CD4-positive, alpha-beta T cell (primary cell): ENCODE data around the gene MRPL53. TPM values are rescaled to one million over a fixed set of nuclear protein-coding genes. Genes with fewer than 3 reads are reported as not detected.
"Not testable (repeated sequence)": the region's sequence is repeated elsewhere in the genome, so short reads cannot be mapped to it uniquely, and the experiment has no call there.

ENCODE experiments used
- ATAC-seq: fragments of 200-7000 bp; cut with Tn5 transposase; one replicate; pipeline ENCODE4 v1.10.0; 2022; ENCODE audit warnings: mild to moderate bottlenecking; ENCODE audit not compliant: poor library complexity
- CTCF ChIA-PET: fragments of 350-600 bp; sonication (Branson Sonifier 250); formaldehyde crosslinking; loops from one replicate; lab custom pipeline; 2021; ENCODE audit warnings: antibody characterized with exemption, inconsistent platforms; lab: Charles Lee
- POLR2A ChIA-PET: fragments of 350-600 bp; sonication (Branson Sonifier 250); formaldehyde crosslinking; loops from one replicate; lab custom pipeline; 2021; ENCODE audit warnings: antibody characterized with exemption, inconsistent platforms; lab: Charles Lee
- DNase-seq, 14 experiments: peaks; one replicate each; pipeline ENCODE4 v3.0.0-alpha.2; 2013 to 2020; ENCODE audit warnings: mixed read lengths in 2 of 14
- H3K27ac ChIP-seq, 2 donors: one replicate each; pipeline versions ENCODE4 v1.5.1 to v1.7.0; 2013; ENCODE audit warnings: low read length in 2 of 2, low read depth in 1 of 2, mild to moderate bottlenecking in 1 of 2
- H3K27me3 ChIP-seq, 2 experiments: 1 replicate in 1 of 2; 2 replicates in 1 of 2; pipeline versions ENCODE4 v1.6.1 to v1.7.0; 2013; ENCODE audit warnings: low read length in 2 of 2, control low read depth in 1 of 2, mild to moderate bottlenecking in 1 of 2, moderate library complexity in 1 of 2; ENCODE audit not compliant: insufficient read depth in 2 of 2, control insufficient read depth in 1 of 2
- H3K36me3 ChIP-seq: one replicate; pipeline ENCODE4 v1.6.1; 2013; ENCODE audit warnings: low read length, control low read depth; ENCODE audit not compliant: insufficient read depth
- H3K4me1 ChIP-seq: one replicate; pipeline ENCODE4 v1.6.1; 2013; ENCODE audit warnings: low read length, control low read depth; ENCODE audit not compliant: insufficient read depth
- H3K4me3 ChIP-seq: one replicate; pipeline ENCODE4 v1.5.1; 2013; ENCODE audit warnings: mild to moderate bottlenecking, low read length, moderate library complexity
- H3K9me3 ChIP-seq, 2 experiments: 1 replicate in 1 of 2; 2 replicates in 1 of 2; pipeline versions ENCODE4 v1.6.1 to v1.7.0; 2013; ENCODE audit warnings: low read length in 2 of 2, mild to moderate bottlenecking in 2 of 2, control low read depth in 1 of 2, moderate library complexity in 1 of 2; ENCODE audit not compliant: control insufficient read depth in 1 of 2, insufficient read depth in 1 of 2
- H3K27ac Mint-ChIP-seq: one replicate; pipeline ENCODE4 v1.8.0; 2020; ENCODE audit warnings: mixed read lengths
- H3K27me3 Mint-ChIP-seq: one replicate; pipeline ENCODE4 v1.8.0; 2021; ENCODE audit warnings: mixed read lengths
- H3K36me3 Mint-ChIP-seq: one replicate; pipeline ENCODE4 v1.8.0; 2021; ENCODE audit warnings: low read depth, mixed read lengths
- H3K4me1 Mint-ChIP-seq: one replicate; pipeline ENCODE4 v1.8.0; 2021; ENCODE audit warnings: low read depth, mixed read lengths
- H3K4me3 Mint-ChIP-seq: one replicate; pipeline ENCODE4 v1.8.0; 2020; ENCODE audit warnings: mild to moderate bottlenecking, mixed read lengths
- H3K9me3 Mint-ChIP-seq: one replicate; pipeline ENCODE4 v1.8.0; 2020; ENCODE audit warnings: mixed read lengths
- intact Hi-C, 2 experiments: fragments of 100-400 bp; cut with DNase I in 1 of 2; cut with micrococcal nuclease in 1 of 2; formaldehyde crosslinking; loops; one replicate each; pipeline versions ENCODE4 v1.15.1 to v1.9.0; 2023 to 2025; cut with DNase I, micrococcal nuclease
- total RNA-seq, 174 experiments: library from RNA in 2 of 174; stranded (reverse) in 2 of 174; gene quantifications; one replicate each; pipeline ENCODE4 v1.2.3 and lab custom pipeline; 2021 to 2026
- TF ChIP-seq, protein P1 (sequence below): fragments of 200-600 bp; IDR thresholded peaks from one replicate; pipeline ENCODE4 v1.8.0; 2022; ENCODE audit warnings: antibody characterized with exemption, mild to moderate bottlenecking

MRPL53 gene
- total RNA-seq, 2 experiments from 2014 or later: 39.5 to 44.3 TPM

DNA sequence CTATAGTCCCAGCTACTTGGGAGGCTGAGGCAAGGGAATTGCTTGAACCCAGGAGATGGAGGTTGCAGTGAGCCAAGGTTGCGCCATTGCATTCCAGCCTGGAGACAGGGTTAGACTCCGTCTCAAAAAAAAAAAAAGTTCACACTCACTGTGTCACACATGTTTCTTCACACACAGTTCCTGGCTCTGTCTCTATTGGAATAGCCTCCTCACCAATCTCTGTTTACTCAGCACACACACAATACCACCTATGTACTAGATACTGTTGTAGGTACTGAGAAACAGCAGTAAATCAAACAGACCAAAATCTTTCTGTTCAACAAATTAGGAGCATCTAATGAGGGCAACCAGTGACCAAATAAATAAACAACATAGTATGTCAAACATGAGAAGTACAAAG is 13.7 kb upstream of the MRPL53 start:
- H3K27ac ChIP-seq: no peak overlapping the region
- H3K36me3 ChIP-seq: peaks cover 40% of the 10 kb centered on the region
- no peak overlapping the region for H3K4me3 Mint-ChIP-seq
- H3K27ac Mint-ChIP-seq: no peak overlapping the region
- POLR2A ChIA-PET: no interaction called here
- CTCF ChIA-PET: no interaction called here
- peaks cover 62% of the 10 kb centered on the region for H3K36me3 Mint-ChIP-seq
- no peak for ATAC-seq
- DNase-seq: no peak
- no peaks in the 10 kb centered on the region for H3K27me3 ChIP-seq
- no peak overlapping the region for H3K4me3 ChIP-seq
- TF ChIP-seq, protein P1, sequence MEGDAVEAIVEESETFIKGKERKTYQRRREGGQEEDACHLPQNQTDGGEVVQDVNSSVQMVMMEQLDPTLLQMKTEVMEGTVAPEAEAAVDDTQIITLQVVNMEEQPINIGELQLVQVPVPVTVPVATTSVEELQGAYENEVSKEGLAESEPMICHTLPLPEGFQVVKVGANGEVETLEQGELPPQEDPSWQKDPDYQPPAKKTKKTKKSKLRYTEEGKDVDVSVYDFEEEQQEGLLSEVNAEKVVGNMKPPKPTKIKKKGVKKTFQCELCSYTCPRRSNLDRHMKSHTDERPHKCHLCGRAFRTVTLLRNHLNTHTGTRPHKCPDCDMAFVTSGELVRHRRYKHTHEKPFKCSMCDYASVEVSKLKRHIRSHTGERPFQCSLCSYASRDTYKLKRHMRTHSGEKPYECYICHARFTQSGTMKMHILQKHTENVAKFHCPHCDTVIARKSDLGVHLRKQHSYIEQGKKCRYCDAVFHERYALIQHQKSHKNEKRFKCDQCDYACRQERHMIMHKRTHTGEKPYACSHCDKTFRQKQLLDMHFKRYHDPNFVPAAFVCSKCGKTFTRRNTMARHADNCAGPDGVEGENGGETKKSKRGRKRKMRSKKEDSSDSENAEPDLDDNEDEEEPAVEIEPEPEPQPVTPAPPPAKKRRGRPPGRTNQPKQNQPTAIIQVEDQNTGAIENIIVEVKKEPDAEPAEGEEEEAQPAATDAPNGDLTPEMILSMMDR: no peak
- peaks cover 24% of the 10 kb centered on the region for H3K4me1 ChIP-seq
- H3K9me3 Mint-ChIP-seq: no peaks in the 10 kb centered on the region
- intact Hi-C loops: no loop called here
- peaks cover 17% of the 10 kb centered on the region for H3K4me1 Mint-ChIP-seq
- no peaks in the 10 kb centered on the region for H3K27me3 Mint-ChIP-seq
- H3K9me3 ChIP-seq: no peaks in the 10 kb centered on the region

DNA sequence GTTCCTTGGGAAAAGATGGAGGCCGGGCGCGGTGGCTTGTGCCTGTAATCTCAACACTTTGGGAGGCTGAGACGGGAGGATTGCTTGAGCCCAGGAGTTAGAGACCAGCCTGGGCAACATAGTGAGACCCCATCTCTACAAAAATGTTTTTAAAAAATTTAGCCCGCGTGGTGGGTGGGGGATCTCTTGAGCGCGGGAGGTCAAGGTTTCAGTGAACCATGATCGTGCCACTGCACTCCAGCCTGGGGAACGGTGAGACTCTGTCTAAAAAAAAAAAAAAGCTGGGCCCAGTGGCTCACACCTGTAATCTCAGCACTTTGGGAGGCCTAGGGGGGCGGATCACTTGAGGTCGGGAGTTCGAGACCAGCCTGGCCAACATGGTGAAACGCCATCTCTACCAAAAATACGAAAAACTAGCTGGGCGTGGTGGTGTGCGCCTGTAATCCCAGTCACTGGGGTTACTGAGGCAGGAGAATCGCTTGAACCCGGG is 11.2 kb upstream of the MRPL53 start:
- ChIA-PET POLR2A (interaction anchor here (0.8 to 6.9 kb wide), 13 partner anchors 11 to 106 kb away, joined by 5 to 169 read pairs (median 16); partner anchors contain the start of genes AUP1, C2orf81, DQX1 and HTRA2), CTCF (interaction anchor here (0.6 to 4.6 kb wide), 20 partner anchors 9 to 1250 kb away, joined by 3 to 61 read pairs (median 6); partner anchors contain the start of genes AUP1, C2orf81, CCT7 and HTRA2)
- not testable (repeated sequence) for H3K27me3 Mint-ChIP-seq, H3K27me3 ChIP-seq, H3K9me3 ChIP-seq, H3K9me3 Mint-ChIP-seq, DNase-seq, ATAC-seq
- peaks cover 31% of the 10 kb centered on the region for H3K4me1 ChIP-seq
- H3K27ac Mint-ChIP-seq: peak overlapping the region; percentile 97
- intact Hi-C loops: loop anchor here (1.0 to 5.0 kb wide), 8 partner anchors 11 to 394 kb away; partner anchors contain the start of genes AUP1 (in 1 of the 2), C2orf81 (in 1 of the 2), HTRA2 (in 1 of the 2) and INO80B (in 1 of the 2)
- peaks cover 56% of the 10 kb centered on the region for H3K36me3 Mint-ChIP-seq
- peaks cover 26% of the 10 kb centered on the region for H3K4me1 Mint-ChIP-seq
- H3K4me3 Mint-ChIP-seq: peak overlapping the region; percentile 99
- peaks cover 28% of the 10 kb centered on the region for H3K36me3 ChIP-seq
- peak overlapping the region in 1 of 2 donors; percentile 94 for H3K27ac ChIP-seq
- H3K4me3 ChIP-seq: peak overlapping the region; percentile 77

- Histone ChIP-seq H3K9me3 (no peaks in the 10 kb centered on the region), H3K27ac (peak within 1 kb of the TSS; percentile 93 to 94), H3K36me3 (peaks cover 24% of the 10 kb centered on the region), H3K4me1 (peaks cover 31% of the 10 kb centered on the region), H3K27me3 (no peaks in the 10 kb centered on the region), H3K4me3 (peak within 1 kb of the TSS; percentile 77)
- TF ChIP-seq, protein P1: peak; percentile 85
- CTCF ChIA-PET: interaction anchor here (0.6 to 4.6 kb wide), 21 partner anchors 8 to 1249 kb away, joined by 3 to 61 read pairs (median 5); partner anchors contain the start of genes AUP1, C2orf81, CCT7 and HTRA2
- Mint-ChIP-seq H3K4me1 (peaks cover 26% of the 10 kb centered on the region), H3K27ac (peak within 1 kb of the TSS; percentile 97), H3K36me3 (peaks cover 54% of the 10 kb centered on the region), H3K4me3 (peak within 1 kb of the TSS; percentile 99), H3K9me3 (no peaks in the 10 kb centered on the region), H3K27me3 (no peaks in the 10 kb centered on the region)
- intact Hi-C loops: loop anchor here (1.0 to 5.0 kb wide), 9 partner anchors 11 to 394 kb away; partner anchors contain the start of genes INO80B (in 2 of the 2), MRPL53 (in 2 of the 2), AUP1 (in 1 of the 2) and C2orf81 (in 1 of the 2)
- POLR2A ChIA-PET: interaction anchor here (0.7 to 6.9 kb wide), 20 partner anchors 11 to 654 kb away, joined by 3 to 169 read pairs (median 8); partner anchors contain the start of genes AUP1, C2orf81, DQX1 and HTRA2
- ATAC-seq (peak; percentile 94), DNase-seq (peak; percentile 87 to 96 (median 91))
Observed at GRCh38 chr2:74482801-74483674, 10.6 kb upstream of the MRPL53 start, which contains the start of the genes CCDC142 and TTC31. Gene CCDC142 (minus strand): TSS chr2:74482998. CDS start chr2:74482837, 161 bp downstream. Gene TTC31 (plus strand): TSS chr2:74483081. CDS start chr2:74483096, 15 bp downstream.
